ENCODE data around the gene NBPF3. TPM values are rescaled to one million over a fixed set of nuclear protein-coding genes. Genes with fewer than 3 reads are reported as not detected.

The NBPF3 gene
- total and polyA plus RNA-seq, 4 donors, result 1.4 to 4.0 (median 1.7) TPM

GRCh38 chr1:21491488-21492355 lies 51.8 kb downstream of the NBPF3 start:
- 56% methylated on average over 8 of the region's 8 CpGs for WGBS
- no peak overlapping the region for H3K4me3 ChIP-seq (ENCODE audit: low read depth in 1 of 3, low read length in 3 of 3)
- H3K9me3 ChIP-seq (ENCODE audit: control insufficient read depth in 4 of 4, low read length in 3 of 4), result no peaks in the 10 kb centered on the region
- no peak overlapping the region for H3K27ac ChIP-seq (ENCODE audit: low read depth in 1 of 2, low read length in 2 of 2)
- no peaks in the 10 kb centered on the region for H3K36me3 ChIP-seq (ENCODE audit: control insufficient read depth in 4 of 4, insufficient read depth in 3 of 4, low read depth in 1 of 4, low read length in 3 of 4)
- no peak for DNase-seq (ENCODE audit: low spot score)
- H3K4me1 ChIP-seq (ENCODE audit: control insufficient read depth in 4 of 4, insufficient read depth in 4 of 4, low read length in 3 of 4), result no peaks in the 10 kb centered on the region
- no peaks in the 10 kb centered on the region for H3K27me3 ChIP-seq (ENCODE audit: control insufficient read depth in 4 of 4, insufficient read depth in 4 of 4, low read length in 3 of 4)
- no peak overlapping the region for H3K9ac ChIP-seq (ENCODE audit: low read depth in 1 of 2, low read length in 2 of 2)
- TF ChIP-seq HNF4A (conservative IDR thresholded peaks at IDR 0.05) (no peak), FOXA1 (IDR thresholded peaks at IDR 0.05) (no peak), TAF1 (conservative IDR thresholded peaks at IDR 0.05) (no peak), REST (IDR thresholded peaks at IDR 0.05) (no peak), GABPA (IDR thresholded peaks at IDR 0.05 in 1 of 2, conservative IDR thresholded peaks at IDR 0.05 in 1 of 2) (no peak), EGR1 (IDR thresholded peaks at IDR 0.05; ENCODE audit: low read depth in 2 of 2) (no peak), MAX (IDR thresholded peaks at IDR 0.05) (no peak), HNF4G (IDR thresholded peaks at IDR 0.05) (no peak), RAD21 (IDR thresholded peaks at IDR 0.05) (no peak), JUND (IDR thresholded peaks at IDR 0.05) (no peak), CTCF (IDR thresholded peaks at IDR 0.05; ENCODE audit: low read depth, low read length, missing input control) (no peak), RXRA (IDR thresholded peaks at IDR 0.05) (no peak), FOXA2 (IDR thresholded peaks at IDR 0.05) (no peak), NR2F2 (IDR thresholded peaks at IDR 0.05) (no peak), SP1 (IDR thresholded peaks at IDR 0.05) (no peak), YY1 (IDR thresholded peaks at IDR 0.05) (no peak), ZBTB33 (IDR thresholded peaks at IDR 0.05) (no peak), ATF3 (IDR thresholded peaks at IDR 0.05) (no peak)
